Measurements from ENCODE around the gene SPTBN1.

DNA sequence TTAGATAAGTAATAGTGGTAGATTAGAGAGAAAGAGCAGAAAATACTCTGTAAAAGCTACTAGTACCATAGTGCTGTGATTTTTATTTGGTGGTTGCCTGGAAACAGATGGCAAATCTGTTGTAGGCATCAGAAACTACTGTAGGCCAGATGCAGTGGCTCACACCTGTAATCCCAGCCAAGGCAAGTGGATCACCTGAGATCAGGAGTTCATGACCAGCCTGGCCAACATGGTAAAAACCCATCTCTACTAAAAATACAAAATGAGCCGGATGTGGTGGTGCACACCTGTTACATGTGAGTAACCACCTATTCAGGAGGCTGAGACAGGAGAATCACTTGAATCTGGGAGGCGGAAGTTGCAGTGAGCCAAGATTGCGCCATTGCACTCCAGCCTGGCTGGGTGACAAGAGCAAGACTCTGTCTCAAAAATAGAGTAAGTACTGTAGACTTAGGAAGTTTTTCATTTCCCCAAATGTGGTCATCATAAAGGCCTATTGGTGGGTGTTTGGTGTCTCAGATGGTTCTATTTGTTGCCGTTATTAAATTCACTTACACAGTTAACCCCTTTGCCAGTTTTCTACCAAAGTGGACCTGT, 79.6 kb downstream of the SPTBN1 start:
- TF ChIP-seq EZH2 (IDR thresholded peaks at IDR 0.05) (no peak), POLR2AphosphoS5 (IDR thresholded peaks at IDR 0.05; ENCODE audit: borderline replicate concordance, low read depth, low read length) (no peak)
